SK-N-SH (cell line): ENCODE data around the gene OIP5. TPM values are rescaled to one million over a fixed set of nuclear protein-coding genes. Genes with fewer than 3 reads are reported as not detected.

Experiments
- CTCF ChIA-PET: fragments of 300-600, 350-600 bp; formaldehyde crosslinking; extraction: SDS; loops from one replicate; lab custom pipeline; 2021; lab: Yijun Ruan, JAX
- POLR2A ChIA-PET: fragments of 350-600 bp; sonication (Branson Sonifier 250); formaldehyde crosslinking; extraction: SDS; loops from one replicate; lab custom pipeline; 2020; ENCODE audit warnings: antibody characterized with exemption, inconsistent platforms; lab: Yijun Ruan, JAX
- DNase-seq: peaks from one replicate; pipeline ENCODE4 v3.0.0; 2012
- H2AFZ ChIP-seq: fragments of 200-600 bp; sonication (generic); 2 replicates; pipeline ENCODE4 v1.8.1; 2016; ENCODE audit warnings: antibody characterized with exemption, mild to moderate bottlenecking, low read depth
- H3F3A ChIP-seq: fragments of 200-600 bp; sonication (generic); replicated peaks from 2 replicates; pipeline ENCODE3; 2016; ENCODE audit warnings: antibody characterized with exemption, mild to moderate bottlenecking; ENCODE audit not compliant: insufficient read depth
- H3K27ac ChIP-seq, 2 experiments: fragments of 200-500 bp in 1 of 2; fragments of 200-600 bp in 1 of 2; sonication (Bioruptor generic) in 1 of 2; sonication (generic), shearing (Covaris generic) in 1 of 2; 2 replicates each; pipeline versions ENCODE4 v1.5.1 to v1.6.1; 2014 to 2016; ENCODE audit warnings: low read depth in 2 of 2, inconsistent platforms in 1 of 2, low read length in 1 of 2, mild to moderate bottlenecking in 1 of 2, mixed read lengths in 1 of 2
- H3K27me3 ChIP-seq: fragments of 200-600 bp; sonication (generic), shearing (Covaris generic); 2 replicates; pipeline ENCODE4 v1.6.1; 2016; ENCODE audit warnings: mixed run types; ENCODE audit not compliant: insufficient read depth
- H3K36me3 ChIP-seq, 2 experiments: fragments of 200-500 bp in 1 of 2; fragments of 200-600 bp in 1 of 2; sonication (Bioruptor generic) in 1 of 2; sonication (generic) in 1 of 2; replicated peaks in 1 of 2; 2 replicates each; pipeline versions ENCODE3 to v1.5.1; 2014 to 2016; ENCODE audit warnings: low read length in 1 of 2, mild to moderate bottlenecking in 1 of 2; ENCODE audit not compliant: insufficient read depth in 2 of 2, control insufficient read depth in 1 of 2
- H3K4me1 ChIP-seq, 2 experiments: fragments of 200-500 bp in 1 of 2; fragments of 200-600 bp in 1 of 2; sonication (Bioruptor generic) in 1 of 2; sonication (generic), shearing (Covaris generic) in 1 of 2; 2 replicates each; pipeline versions ENCODE4 v1.5.1 to v1.6.1; 2014 to 2016; ENCODE audit warnings: low read depth in 1 of 2, low read length in 1 of 2, mixed run types in 1 of 2; ENCODE audit not compliant: insufficient read depth in 2 of 2, control insufficient read depth in 1 of 2
- H3K4me2 ChIP-seq: fragments of 200-600 bp; sonication (generic), shearing (Covaris generic); 2 replicates; pipeline ENCODE4 v1.6.1; 2017; ENCODE audit warnings: mixed run types
- H3K4me3 ChIP-seq, 2 experiments: fragments of 200-500 bp in 1 of 2; fragments of 200-600 bp in 1 of 2; sonication (Bioruptor generic) in 1 of 2; sonication (generic), shearing (Covaris generic) in 1 of 2; 2 replicates each; pipeline versions ENCODE4 v1.5.1 to v1.8.1; 2014 to 2016; ENCODE audit warnings: low read depth in 2 of 2, inconsistent platforms in 1 of 2, low read length in 1 of 2, mild to moderate bottlenecking in 1 of 2, mixed read lengths in 1 of 2, moderate library complexity in 1 of 2
- H3K79me2 ChIP-seq: fragments of 200-600 bp; sonication (generic); 2 replicates; pipeline ENCODE4 v1.8.1; 2017; ENCODE audit warnings: mild to moderate bottlenecking; ENCODE audit not compliant: insufficient read depth
- H3K9ac ChIP-seq: fragments of 200-600 bp; sonication (generic); 2 replicates; pipeline ENCODE4 v1.6.1; 2017; ENCODE audit warnings: mixed run types
- H3K9me2 ChIP-seq: fragments of 200-600 bp; sonication (generic); 2 replicates; pipeline ENCODE4 v1.6.1; 2017; ENCODE audit warnings: mixed run types
- H3K9me3 ChIP-seq: fragments of 200-600 bp; sonication (generic); 2 replicates; pipeline ENCODE4 v1.6.1; 2017; ENCODE audit warnings: mixed run types, mild to moderate bottlenecking, moderate library complexity
- H4K20me1 ChIP-seq: fragments of 200-600 bp; sonication (generic); 2 replicates; pipeline ENCODE4 v1.6.1; 2017; ENCODE audit warnings: mild to moderate bottlenecking, mixed run types; ENCODE audit not compliant: insufficient read depth
- EZH2phosphoT487 ChIP-seq: fragments of 200-600 bp; sonication (generic); IDR thresholded peaks from 2 replicates; pipeline ENCODE4 v1.6.1; 2017; ENCODE audit warnings: low read depth, mixed run types, mild to moderate bottlenecking, antibody characterized with exemption, moderate library complexity, borderline replicate concordance
- FOXJ3 ChIP-seq: sonication (generic); formaldehyde crosslinking; IDR thresholded peaks from 2 replicates; pipeline ENCODE4 v1.5.1; 2020; ENCODE audit warnings: mild to moderate bottlenecking, missing genetic modification reagents
- FOXM1 ChIP-seq: IDR thresholded peaks from 2 replicates; pipeline ENCODE4 v1.4.0; 2012; ENCODE audit warnings: low read depth, mild to moderate bottlenecking
- GATA2 ChIP-seq: sonication (generic); formaldehyde crosslinking; IDR thresholded peaks from 2 replicates; pipeline ENCODE4 v1.5.0; 2020; ENCODE audit warnings: mild to moderate bottlenecking, missing genetic modification reagents
- JUND ChIP-seq: IDR thresholded peaks from 2 replicates; pipeline ENCODE4 v1.4.0; 2012
- MEF2A ChIP-seq: IDR thresholded peaks from 2 replicates; pipeline ENCODE4 v1.4.0; 2012; ENCODE audit warnings: low read depth, borderline replicate concordance
- MXI1 ChIP-seq: IDR thresholded peaks from 2 replicates; pipeline ENCODE4 v1.6.1; 2012; ENCODE audit warnings: mild to moderate bottlenecking, low read depth, low read length, improper control_type of control experiment
- NRF1 ChIP-seq: IDR thresholded peaks from 2 replicates; pipeline ENCODE4 v1.6.1; 2012; ENCODE audit warnings: low read depth, mild to moderate bottlenecking, low read length
- POLR2AphosphoS5 ChIP-seq: IDR thresholded peaks from 2 replicates; pipeline ENCODE4 v1.6.1; 2012; ENCODE audit warnings: low read depth, low read length
- RAD21 ChIP-seq: IDR thresholded peaks from 2 replicates; pipeline ENCODE4 v1.6.1; 2012; ENCODE audit warnings: mild to moderate bottlenecking, low read length
- RFX5 ChIP-seq: IDR thresholded peaks from 2 replicates; pipeline ENCODE4 v1.6.1; 2012; ENCODE audit warnings: mild to moderate bottlenecking, improper control_type of control experiment, low read length
- SIN3A ChIP-seq: IDR thresholded peaks from 2 replicates; pipeline ENCODE4 v1.6.1; 2012; ENCODE audit warnings: low read depth, mild to moderate bottlenecking, low read length, moderate library complexity, borderline replicate concordance
- SMC3 ChIP-seq: IDR thresholded peaks from 2 replicates; pipeline ENCODE4 v1.6.1; 2012; ENCODE audit warnings: low read depth, low read length, improper control_type of control experiment
- TAF1 ChIP-seq: IDR thresholded peaks from 2 replicates; pipeline ENCODE4 v1.6.1; 2012; ENCODE audit warnings: low read depth, mild to moderate bottlenecking, low read length, moderate library complexity, borderline replicate concordance
- WGBS: methylation state at CpG from one replicate; pipeline ENCODE4 v1.1.6; 2017; ENCODE audit warnings: low lambda C conversion rate; 5-methylcytosine and 5-hydroxymethylcytosine counted together
- polyA plus RNA-seq, 3 experiments: library from polyadenylated mRNA; depleted of rRNA; stranded (reverse); fragments of >200 nt; gene quantifications; 2 replicates each; pipeline ENCODE4 v1.2.3, GENCODE V29; 2012
- TF ChIP-seq, protein P1 (sequence below): fragments of 200-600 bp; sonication (generic); IDR thresholded peaks from 2 replicates; pipeline ENCODE4 v1.6.1; 2017; ENCODE audit warnings: antibody characterized with exemption, mild to moderate bottlenecking, moderate library complexity
- TF ChIP-seq, protein P2 (sequence below): IDR thresholded peaks from 2 replicates; pipeline ENCODE4 v1.6.1; 2012; ENCODE audit warnings: mild to moderate bottlenecking, low read depth, low read length, moderate library complexity
- TF ChIP-seq, protein P3 (sequence below): fragments of 150-350 bp; IDR thresholded peaks from 2 replicates; pipeline ENCODE4 v1.6.1; 2017; ENCODE audit warnings: antibody characterized with exemption, low read length, low read depth, borderline replicate concordance
- TF ChIP-seq, protein P4 (sequence below): fragments of 150-350 bp; IDR thresholded peaks from 2 replicates; pipeline ENCODE4 v1.6.1; 2016; ENCODE audit warnings: mild to moderate bottlenecking, low read depth, low read length
- TF ChIP-seq, protein P5 (sequence below): IDR thresholded peaks from 2 replicates; pipeline ENCODE4 v1.4.0; 2012; ENCODE audit warnings: low read depth, borderline replicate concordance

Gene OIP5
- polyA plus RNA-seq, 1 of the 3 experiments (the other 2 are of a cell fraction) = 8.4 TPM

DNA sequence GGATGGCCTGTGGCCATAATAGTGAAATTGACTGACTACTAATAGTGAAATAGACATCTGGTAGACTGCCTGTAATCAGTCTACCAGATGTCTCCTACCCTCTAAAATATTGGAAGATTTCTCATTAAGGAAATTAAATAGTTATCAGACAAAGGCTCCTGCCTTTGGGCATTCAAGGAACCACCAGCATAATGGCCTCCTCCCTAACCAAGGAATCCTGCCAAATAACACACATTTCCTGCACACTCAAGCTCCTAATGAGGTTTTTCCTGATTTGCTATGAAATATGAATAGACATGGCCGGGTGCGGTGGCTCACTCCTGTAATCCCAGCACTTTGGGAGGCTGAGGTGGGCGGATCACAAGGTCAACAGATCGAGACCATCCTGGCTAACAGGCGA is 14.8 kb upstream of the OIP5 start:
- Histone ChIP-seq H3K27me3 (no peaks in the 10 kb centered on the region), H3K9ac (no peak overlapping the region), H3K4me2 (no peak overlapping the region), H3K9me2 (no peaks in the 10 kb centered on the region), H3K36me3 (peaks cover 4 to 34% of the 10 kb centered on the region in 2 experiments), H4K20me1 (no peaks in the 10 kb centered on the region), H3F3A (no peaks in the 10 kb centered on the region), H3K9me3 (no peaks in the 10 kb centered on the region), H3K79me2 (peaks cover 68% of the 10 kb centered on the region), H3K4me3 (no peak overlapping the region), H3K27ac (no peak overlapping the region), H2AFZ (no peak overlapping the region), H3K4me1 (no peaks in the 10 kb centered on the region)
- no peak for DNase-seq
- TF ChIP-seq SIN3A (no peak), GATA2 (CRISPR knock-in tag) (no peak), RAD21 (no peak), EZH2phosphoT487 (no peak), MXI1 (no peak), POLR2AphosphoS5 (no peak), RFX5 (no peak), SMC3 (no peak), FOXJ3 (no peak), JUND (no peak)
- TF ChIP-seq, protein P1, sequence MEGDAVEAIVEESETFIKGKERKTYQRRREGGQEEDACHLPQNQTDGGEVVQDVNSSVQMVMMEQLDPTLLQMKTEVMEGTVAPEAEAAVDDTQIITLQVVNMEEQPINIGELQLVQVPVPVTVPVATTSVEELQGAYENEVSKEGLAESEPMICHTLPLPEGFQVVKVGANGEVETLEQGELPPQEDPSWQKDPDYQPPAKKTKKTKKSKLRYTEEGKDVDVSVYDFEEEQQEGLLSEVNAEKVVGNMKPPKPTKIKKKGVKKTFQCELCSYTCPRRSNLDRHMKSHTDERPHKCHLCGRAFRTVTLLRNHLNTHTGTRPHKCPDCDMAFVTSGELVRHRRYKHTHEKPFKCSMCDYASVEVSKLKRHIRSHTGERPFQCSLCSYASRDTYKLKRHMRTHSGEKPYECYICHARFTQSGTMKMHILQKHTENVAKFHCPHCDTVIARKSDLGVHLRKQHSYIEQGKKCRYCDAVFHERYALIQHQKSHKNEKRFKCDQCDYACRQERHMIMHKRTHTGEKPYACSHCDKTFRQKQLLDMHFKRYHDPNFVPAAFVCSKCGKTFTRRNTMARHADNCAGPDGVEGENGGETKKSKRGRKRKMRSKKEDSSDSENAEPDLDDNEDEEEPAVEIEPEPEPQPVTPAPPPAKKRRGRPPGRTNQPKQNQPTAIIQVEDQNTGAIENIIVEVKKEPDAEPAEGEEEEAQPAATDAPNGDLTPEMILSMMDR = no peak
- TF ChIP-seq, protein P2, sequence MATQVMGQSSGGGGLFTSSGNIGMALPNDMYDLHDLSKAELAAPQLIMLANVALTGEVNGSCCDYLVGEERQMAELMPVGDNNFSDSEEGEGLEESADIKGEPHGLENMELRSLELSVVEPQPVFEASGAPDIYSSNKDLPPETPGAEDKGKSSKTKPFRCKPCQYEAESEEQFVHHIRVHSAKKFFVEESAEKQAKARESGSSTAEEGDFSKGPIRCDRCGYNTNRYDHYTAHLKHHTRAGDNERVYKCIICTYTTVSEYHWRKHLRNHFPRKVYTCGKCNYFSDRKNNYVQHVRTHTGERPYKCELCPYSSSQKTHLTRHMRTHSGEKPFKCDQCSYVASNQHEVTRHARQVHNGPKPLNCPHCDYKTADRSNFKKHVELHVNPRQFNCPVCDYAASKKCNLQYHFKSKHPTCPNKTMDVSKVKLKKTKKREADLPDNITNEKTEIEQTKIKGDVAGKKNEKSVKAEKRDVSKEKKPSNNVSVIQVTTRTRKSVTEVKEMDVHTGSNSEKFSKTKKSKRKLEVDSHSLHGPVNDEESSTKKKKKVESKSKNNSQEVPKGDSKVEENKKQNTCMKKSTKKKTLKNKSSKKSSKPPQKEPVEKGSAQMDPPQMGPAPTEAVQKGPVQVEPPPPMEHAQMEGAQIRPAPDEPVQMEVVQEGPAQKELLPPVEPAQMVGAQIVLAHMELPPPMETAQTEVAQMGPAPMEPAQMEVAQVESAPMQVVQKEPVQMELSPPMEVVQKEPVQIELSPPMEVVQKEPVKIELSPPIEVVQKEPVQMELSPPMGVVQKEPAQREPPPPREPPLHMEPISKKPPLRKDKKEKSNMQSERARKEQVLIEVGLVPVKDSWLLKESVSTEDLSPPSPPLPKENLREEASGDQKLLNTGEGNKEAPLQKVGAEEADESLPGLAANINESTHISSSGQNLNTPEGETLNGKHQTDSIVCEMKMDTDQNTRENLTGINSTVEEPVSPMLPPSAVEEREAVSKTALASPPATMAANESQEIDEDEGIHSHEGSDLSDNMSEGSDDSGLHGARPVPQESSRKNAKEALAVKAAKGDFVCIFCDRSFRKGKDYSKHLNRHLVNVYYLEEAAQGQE = no peak
- ChIA-PET POLR2A (no interaction called here), CTCF (no interaction called here)
- WGBS = 100% methylated on average over 5 of the region's 5 CpGs

DNA sequence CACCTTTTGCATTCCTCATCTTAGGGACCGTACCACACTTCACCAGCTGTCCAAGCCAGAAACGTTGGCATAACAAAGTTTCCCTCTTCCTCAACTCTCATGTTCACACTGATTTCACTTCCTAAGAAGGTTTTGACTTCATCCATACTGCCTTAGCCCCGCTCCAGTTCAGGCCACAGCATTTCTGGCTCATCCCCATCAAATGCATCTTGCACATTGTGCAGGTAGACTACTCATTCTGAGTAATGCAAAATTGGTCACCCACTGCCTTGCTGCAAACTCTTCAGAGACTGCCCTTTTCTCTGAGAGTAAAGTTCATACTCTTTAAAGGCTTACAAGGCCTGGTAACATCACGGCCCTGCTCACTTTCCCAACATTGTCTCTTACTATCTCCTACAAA is 9.1 kb upstream of the OIP5 start:
- H2AFZ ChIP-seq = no peak overlapping the region
- H3K36me3 ChIP-seq = peaks cover 4 to 12% of the 10 kb centered on the region in 2 experiments
- no peaks in the 10 kb centered on the region for H3K9me2 ChIP-seq
- H3F3A ChIP-seq = no peaks in the 10 kb centered on the region
- no peaks in the 10 kb centered on the region for H3K9me3 ChIP-seq
- 73% methylated on average over 4 of the region's 4 CpGs for WGBS
- no peaks in the 10 kb centered on the region for H3K4me1 ChIP-seq
- CTCF ChIA-PET = no interaction called here
- H3K27me3 ChIP-seq = no peaks in the 10 kb centered on the region
- no peak overlapping the region for H3K4me2 ChIP-seq
- H3K27ac ChIP-seq = no peak overlapping the region
- no peak for DNase-seq
- H4K20me1 ChIP-seq = peaks cover 11% of the 10 kb centered on the region; the same call in 1 of the 2 replicates
- H3K9ac ChIP-seq = no peak overlapping the region
- POLR2A ChIA-PET = no interaction called here
- peaks cover 98% of the 10 kb centered on the region for H3K79me2 ChIP-seq
- H3K4me3 ChIP-seq = no peak overlapping the region
- TF ChIP-seq, protein P3, sequence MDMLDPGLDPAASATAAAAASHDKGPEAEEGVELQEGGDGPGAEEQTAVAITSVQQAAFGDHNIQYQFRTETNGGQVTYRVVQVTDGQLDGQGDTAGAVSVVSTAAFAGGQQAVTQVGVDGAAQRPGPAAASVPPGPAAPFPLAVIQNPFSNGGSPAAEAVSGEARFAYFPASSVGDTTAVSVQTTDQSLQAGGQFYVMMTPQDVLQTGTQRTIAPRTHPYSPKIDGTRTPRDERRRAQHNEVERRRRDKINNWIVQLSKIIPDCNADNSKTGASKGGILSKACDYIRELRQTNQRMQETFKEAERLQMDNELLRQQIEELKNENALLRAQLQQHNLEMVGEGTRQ = no peak
- TF ChIP-seq RAD21 (no peak), SMC3 (no peak), MEF2A (no peak), FOXJ3 (no peak), NRF1 (no peak), FOXM1 (no peak), TAF1 (no peak)
- TF ChIP-seq, protein P4, sequence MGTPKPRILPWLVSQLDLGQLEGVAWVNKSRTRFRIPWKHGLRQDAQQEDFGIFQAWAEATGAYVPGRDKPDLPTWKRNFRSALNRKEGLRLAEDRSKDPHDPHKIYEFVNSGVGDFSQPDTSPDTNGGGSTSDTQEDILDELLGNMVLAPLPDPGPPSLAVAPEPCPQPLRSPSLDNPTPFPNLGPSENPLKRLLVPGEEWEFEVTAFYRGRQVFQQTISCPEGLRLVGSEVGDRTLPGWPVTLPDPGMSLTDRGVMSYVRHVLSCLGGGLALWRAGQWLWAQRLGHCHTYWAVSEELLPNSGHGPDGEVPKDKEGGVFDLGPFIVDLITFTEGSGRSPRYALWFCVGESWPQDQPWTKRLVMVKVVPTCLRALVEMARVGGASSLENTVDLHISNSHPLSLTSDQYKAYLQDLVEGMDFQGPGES = no peak
- TF ChIP-seq, protein P5, sequence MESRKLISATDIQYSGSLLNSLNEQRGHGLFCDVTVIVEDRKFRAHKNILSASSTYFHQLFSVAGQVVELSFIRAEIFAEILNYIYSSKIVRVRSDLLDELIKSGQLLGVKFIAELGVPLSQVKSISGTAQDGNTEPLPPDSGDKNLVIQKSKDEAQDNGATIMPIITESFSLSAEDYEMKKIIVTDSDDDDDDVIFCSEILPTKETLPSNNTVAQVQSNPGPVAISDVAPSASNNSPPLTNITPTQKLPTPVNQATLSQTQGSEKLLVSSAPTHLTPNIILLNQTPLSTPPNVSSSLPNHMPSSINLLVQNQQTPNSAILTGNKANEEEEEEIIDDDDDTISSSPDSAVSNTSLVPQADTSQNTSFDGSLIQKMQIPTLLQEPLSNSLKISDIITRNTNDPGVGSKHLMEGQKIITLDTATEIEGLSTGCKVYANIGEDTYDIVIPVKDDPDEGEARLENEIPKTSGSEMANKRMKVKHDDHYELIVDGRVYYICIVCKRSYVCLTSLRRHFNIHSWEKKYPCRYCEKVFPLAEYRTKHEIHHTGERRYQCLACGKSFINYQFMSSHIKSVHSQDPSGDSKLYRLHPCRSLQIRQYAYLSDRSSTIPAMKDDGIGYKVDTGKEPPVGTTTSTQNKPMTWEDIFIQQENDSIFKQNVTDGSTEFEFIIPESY = no peak
